CD4-positive, alpha-beta T cell treated with Interferon alpha-2 for 1 hour (primary cell): ENCODE results near the gene HAL.

ENCODE experiments used
- DNase-seq, 2 donors: peaks; one replicate each; pipeline ENCODE4 v3.0.0-alpha.2; 2020 to 2022

Gene HAL

GRCh38 chr12:95996034-95996658, at the start of gene HAL:
TSS of gene HAL (minus strand) at chr12:95996344. CDS start at chr12:95995910, 434 bp downstream.
- DNase-seq: peak in 1 of 2 donors; percentile 36

- peak; percentile 27 to 47 for DNase-seq
Measured at GRCh38 chr12:96045566-96045965, 49.4 kb upstream of the HAL start.

- DNase-seq: no peak
Measured at GRCh38 chr12:96044943-96045290, 48.8 kb upstream of the HAL start.

- no peak for DNase-seq
Measured at GRCh38 chr12:96044017-96044942, 48.1 kb upstream of the HAL start.

- no peak for DNase-seq
Measured at GRCh38 chr12:96041181-96041580, 45.0 kb upstream of the HAL start.

GRCh38 chr12:96040305-96041133, 44.4 kb upstream of the HAL start:
- DNase-seq: no peak

GRCh38 chr12:96039516-96039915, 43.4 kb upstream of the HAL start:
- DNase-seq: no peak

- DNase-seq: no peak
Measured at GRCh38 chr12:96036765-96037455, 40.8 kb upstream of the HAL start.

- DNase-seq: peak; percentile 97
Measured at GRCh38 chr12:96035283-96036236, 39.4 kb upstream of the HAL start, which contains the start of gene LTA4H. TSS of gene LTA4H (minus strand) at chr12:96035587. CDS start at chr12:96035519, 68 bp downstream.

- no peak for DNase-seq
Measured at GRCh38 chr12:96034621-96035282, 38.6 kb upstream of the HAL start.

GRCh38 chr12:96033549-96034389, 37.6 kb upstream of the HAL start:
- DNase-seq: no peak

GRCh38 chr12:96029826-96030225, 33.7 kb upstream of the HAL start:
- no peak for DNase-seq

GRCh38 chr12:96028538-96028937, 32.4 kb upstream of the HAL start:
- DNase-seq: no peak

- no peak for DNase-seq
Measured at GRCh38 chr12:96026331-96026730, 30.2 kb upstream of the HAL start.

- no peak for DNase-seq
Measured at GRCh38 chr12:96025518-96025917, 29.4 kb upstream of the HAL start.

- DNase-seq: no peak
Measured at GRCh38 chr12:96020314-96021003, 24.3 kb upstream of the HAL start.

- DNase-seq: no peak
Measured at GRCh38 chr12:96015672-96016071, 19.5 kb upstream of the HAL start.

GRCh38 chr12:96014943-96015599, 18.9 kb upstream of the HAL start:
- DNase-seq: no peak

- DNase-seq: no peak
Measured at GRCh38 chr12:96007729-96008128, 11.6 kb upstream of the HAL start.
